ENCODE results near the gene CBX1.

The CBX1 gene

GRCh38 chr17:48024149-48025039, 76.9 kb downstream of the CBX1 start:
- DNase-seq: peak; percentile 53

GRCh38 chr17:48023400-48024148, 77.7 kb downstream of the CBX1 start:
- DNase-seq: peak; percentile 50

GRCh38 chr17:48022901-48023300, 78.4 kb downstream of the CBX1 start:
- DNase-seq: no peak

GRCh38 chr17:48021934-48022333, 79.3 kb downstream of the CBX1 start:
- DNase-seq: no peak

All from CD4-positive, alpha-beta T cell treated with Interleukin-12 subunit alpha and Interleukin-12 subunit beta, for 1 hour (primary cell).